ENCODE measurements around the gene MYH14.
"Not testable (repeated sequence)": the region's sequence is repeated elsewhere in the genome, so short reads cannot be mapped to it uniquely, and the experiment has no call there.

Gene MYH14

DNA sequence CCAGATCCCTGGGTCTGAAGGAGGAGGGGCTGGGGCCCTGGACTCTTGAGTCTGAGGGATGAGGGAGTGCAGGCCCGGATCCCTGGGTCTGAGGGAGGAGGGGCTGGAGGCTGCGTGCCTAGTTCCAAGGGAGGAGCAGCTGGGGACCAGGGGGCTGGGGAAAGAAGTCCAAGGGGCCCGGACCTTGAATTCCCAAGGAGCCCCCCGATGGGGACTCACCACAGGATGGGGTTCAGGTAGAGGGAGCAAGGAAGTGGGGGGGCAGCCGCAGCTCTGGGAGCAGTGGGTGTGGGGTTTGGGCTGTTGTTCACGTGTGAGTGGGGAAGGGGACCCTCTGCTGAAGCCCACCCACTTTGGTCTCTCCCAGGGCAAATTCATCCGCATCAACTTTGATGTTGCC is 23.1 kb downstream of the MYH14 start:
- no peak for DNase-seq (ENCODE audit: low spot score)

DNA sequence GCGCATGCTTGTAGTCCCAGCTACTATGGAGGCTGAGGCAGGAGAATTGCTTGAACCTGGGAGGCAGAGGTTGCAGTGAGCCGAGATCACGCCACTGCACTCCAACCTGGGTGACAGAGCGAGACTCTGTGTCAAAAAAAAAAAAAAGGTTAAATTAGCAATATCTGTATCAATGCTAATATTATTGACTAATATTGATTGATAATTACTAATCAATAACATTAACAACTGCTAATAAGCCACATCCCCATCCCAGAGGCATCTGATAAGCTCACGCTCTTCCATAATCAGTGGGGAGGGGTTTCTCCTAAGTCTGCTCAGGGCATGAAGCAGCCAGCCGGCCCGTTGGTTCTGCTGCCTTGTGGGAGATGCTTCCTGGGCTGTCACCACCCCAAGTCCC is 24.7 kb downstream of the MYH14 start:
- not testable (repeated sequence) for DNase-seq (ENCODE audit: low spot score)

DNA sequence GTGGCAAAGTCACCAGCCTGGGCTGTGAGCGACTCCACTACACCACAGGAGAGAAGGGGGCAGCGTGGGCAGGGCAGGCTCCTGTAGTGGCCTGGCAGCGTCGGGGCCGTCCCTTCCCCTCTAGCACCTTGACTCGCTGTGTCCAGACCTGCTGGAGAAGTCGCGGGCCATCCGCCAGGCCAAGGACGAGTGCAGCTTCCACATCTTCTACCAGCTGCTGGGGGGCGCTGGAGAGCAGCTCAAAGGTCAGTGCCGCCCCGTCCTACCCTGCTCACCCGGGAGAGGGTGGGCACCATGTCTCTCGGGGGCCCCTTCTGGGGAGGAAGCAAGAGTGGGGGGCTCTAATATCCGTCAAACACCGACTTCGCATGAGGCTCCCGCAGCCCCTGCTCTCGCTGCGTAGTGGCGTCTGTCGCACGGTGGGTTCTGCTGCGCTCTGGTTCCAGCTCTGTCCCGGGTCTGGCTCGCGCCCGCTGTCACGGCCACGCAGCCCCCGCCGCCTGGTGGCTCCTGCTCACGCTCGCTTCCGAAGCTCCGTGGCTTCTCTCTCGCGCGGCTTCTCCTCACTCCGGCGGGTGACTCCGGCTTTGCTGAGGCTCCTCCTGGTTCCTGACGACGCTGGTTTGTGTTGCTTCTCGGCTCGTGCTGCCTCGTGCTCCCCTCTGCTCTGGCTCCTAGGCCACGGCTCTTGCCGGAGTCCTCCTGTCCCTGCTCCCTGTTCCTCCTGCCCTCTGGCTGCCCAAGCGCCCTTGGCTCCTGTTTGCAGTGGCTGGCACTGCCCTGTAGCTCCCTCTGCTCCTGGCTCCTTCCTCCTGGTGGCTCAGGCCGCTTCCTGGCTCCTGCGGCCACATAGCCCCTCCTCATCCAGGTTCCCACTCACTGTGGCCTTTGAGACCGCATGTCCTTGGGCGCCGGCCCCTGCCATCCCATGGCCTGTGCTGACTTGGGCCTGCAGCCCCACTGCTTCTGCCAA is 27.2 kb downstream of the MYH14 start:
- no peak for DNase-seq (ENCODE audit: low spot score)

DNA sequence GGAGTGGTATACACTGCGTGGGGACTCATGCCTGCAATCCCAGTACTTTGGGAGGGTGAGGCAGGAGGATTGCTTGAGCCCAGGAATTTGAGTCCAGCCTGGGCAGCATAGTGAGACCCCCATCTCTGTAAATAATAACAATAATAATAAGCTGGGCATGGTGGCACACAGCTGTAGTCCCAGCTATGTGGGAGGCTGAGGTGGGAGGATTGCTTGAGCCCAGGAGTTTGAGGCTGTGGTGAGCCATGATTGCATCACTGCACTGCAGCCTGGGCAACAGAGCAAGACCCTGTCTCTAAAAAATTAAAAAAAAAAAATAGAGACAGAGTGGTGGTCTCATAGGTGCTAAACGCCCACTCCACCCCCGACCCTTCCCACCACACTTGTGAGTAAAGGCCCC is 28.0 kb downstream of the MYH14 start:
- not testable (repeated sequence) for DNase-seq (ENCODE audit: low spot score)

DNA sequence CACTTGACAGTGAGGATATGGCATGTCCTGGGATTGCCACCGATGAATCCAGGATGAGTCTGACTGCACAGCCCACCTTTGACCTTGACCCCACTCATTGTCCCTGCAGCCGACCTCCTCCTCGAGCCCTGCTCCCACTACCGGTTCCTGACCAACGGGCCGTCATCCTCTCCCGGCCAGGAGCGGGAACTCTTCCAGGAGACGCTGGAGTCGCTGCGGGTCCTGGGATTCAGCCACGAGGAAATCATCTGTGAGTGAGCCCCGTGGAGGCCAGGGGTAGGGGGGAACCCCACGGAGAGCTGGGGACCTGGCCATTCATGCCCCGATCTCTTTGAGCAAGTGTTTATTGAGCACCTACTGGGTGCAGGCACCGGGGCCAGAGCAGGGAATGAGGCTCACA is 28.4 kb downstream of the MYH14 start:
- no peak for DNase-seq (ENCODE audit: low spot score)

DNA sequence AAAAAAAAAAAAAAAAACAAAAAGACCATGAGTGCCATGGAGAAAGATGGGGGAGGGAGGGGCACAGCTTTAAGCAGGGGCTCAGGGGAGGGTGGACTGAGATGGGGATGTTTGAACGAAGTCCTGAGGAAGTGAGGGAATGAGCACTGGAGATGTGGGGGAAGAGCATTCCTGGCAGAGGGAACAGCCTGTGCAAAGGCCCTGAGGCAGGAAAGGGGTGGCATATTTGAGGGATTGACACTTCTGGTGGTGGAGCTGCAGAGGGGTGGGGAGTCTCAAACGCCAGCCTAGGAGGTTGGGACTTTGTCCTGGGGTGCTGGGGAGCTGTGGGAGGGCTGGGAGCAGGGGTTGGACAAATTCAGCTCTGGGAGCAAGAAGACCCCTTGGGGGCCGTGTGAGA is 29.2 kb downstream of the MYH14 start:
- no peak for DNase-seq (ENCODE audit: low spot score)

DNA sequence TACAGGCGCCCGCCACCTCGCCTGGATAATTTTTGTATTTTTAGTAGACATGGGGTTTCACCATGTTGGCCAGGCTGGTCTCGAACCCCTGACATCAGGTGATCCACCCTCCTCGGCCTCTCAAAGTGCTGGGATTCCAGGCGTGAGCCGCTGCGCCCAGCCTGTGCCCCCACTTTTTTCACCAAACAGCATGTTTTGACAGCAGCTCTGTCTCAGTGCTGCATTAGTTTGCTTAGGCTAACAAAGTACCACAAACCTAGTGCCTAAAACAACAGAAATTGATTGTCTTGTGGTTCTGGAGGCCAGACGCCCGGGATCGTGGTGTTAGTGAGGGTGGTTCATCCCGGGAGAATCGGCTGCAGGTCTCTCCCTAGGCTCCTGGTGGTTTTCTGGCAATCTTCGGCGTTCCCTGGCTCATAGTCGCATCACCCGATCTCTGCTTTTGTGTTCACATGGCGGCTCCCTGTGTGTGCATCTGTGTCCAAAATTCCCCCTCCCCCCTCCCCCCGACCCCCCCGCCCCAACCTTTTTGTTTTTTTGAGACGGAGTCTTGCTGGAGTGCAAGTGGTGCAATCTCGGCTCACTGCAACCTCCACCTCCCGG is 30.0 kb downstream of the MYH14 start:
- DNase-seq (ENCODE audit: low spot score), result no peak

DNA sequence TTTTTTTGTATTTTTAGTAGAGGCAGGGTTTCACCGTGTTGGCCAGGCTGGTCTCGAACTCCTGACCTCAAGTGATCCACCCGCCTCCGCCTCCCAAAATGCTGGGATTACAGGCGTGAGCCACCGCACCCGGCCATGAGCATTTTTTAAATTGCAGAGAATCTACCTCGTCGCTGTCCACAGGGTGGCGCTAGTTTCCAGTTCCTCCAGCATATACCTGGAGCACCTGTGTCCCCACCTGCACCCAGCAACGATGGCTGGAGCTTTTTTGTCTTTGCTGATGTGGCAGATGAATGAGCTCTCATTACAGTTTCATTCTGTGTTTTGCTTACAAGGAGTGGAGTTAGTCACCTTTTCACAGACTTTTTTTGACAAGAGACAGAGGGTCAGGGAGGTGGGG is 34.1 kb downstream of the MYH14 start:
- not testable (repeated sequence) for DNase-seq (ENCODE audit: low spot score)

DNA sequence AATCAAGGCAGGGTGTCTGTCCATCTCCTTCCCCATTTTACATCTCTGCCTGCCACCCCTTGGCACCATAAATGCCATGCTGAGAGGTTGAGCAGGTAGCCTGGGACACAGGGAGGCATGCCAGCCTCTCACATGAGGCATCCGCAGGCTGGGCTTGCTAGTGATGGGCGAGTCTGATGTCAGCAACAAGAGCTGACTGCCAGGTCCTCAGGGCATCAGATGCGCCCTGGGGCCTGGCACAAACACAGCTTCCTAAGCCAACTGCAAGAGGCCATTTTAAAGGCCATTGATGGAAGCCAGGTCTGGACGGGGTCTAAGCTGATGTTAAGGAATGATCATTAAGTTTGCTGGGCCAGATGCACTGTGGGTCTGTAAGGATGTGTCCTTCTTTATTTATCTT is 34.6 kb downstream of the MYH14 start:
- DNase-seq (ENCODE audit: low spot score), result no peak

DNA sequence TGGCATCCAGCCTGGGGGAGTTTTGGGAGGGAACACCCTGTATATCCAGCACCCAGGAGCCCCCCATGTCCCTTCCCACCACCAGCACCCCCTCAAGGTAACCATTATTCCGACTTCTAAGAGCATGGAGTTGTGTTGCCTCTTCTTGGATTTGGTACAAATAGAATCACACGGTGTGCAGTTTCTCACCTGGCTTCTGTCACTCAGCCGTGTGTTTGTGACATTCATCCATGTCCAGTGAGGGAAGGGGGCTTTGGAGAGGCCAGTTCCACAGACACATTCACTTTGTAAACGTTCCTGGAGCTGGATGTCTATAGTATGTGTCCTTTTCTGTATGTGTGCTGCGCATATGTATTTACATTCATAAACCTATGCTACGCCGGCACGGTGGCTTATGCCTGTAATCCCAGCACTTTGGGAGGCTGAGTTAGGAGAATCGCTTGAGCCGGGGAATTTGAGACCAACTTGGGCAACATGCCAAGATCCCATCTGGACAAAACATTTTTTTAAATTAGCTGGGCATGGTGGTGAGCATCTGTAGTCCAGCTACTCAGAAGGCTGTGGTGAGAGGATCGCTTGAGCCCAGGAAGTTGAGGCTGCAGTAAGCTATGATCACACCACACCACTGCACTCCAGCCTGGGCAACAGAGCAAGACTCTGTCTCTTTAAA is 36.6 kb downstream of the MYH14 start:
- no peak for DNase-seq (ENCODE audit: low spot score)

DNA sequence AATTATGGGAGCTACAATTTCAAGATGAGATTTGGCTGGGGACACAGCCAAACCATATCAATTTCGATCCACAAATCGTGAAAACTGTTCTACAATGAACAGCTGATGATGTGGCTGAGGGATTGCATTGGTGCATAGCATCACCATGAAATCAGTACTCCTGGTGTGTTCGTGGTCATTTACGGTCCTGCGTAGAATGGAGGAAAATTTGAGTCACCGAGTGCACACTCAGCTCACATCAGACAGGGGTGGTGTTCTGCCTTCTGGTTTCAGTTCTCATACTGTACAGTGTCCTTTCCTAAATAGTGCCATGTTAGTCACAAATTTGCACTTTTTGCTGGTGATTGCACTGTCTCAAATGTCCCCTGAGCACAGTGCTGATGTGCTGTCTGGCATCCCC is 39.2 kb downstream of the MYH14 start:
- DNase-seq (ENCODE audit: low spot score), result peak; percentile 77

DNA sequence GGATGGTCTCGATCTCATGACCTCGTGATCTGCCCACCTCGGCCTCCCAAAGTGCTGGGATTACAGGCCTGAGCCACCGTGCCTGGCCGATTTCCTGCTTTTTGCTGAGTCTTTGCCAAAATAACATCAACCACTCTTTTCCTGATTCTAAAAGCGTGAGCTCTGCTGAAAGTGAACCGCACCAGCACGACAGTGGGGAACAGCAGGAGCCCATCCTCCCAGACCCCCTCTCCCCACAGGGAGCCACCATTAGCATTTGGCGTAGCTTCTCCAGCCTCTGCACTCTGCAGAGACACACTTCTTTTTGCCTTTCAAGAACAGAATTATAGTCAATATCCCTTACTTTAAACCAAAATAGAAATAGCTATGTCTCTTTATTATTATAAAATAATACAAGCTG is 41.3 kb downstream of the MYH14 start:
- DNase-seq (ENCODE audit: low spot score), result no peak

DNA sequence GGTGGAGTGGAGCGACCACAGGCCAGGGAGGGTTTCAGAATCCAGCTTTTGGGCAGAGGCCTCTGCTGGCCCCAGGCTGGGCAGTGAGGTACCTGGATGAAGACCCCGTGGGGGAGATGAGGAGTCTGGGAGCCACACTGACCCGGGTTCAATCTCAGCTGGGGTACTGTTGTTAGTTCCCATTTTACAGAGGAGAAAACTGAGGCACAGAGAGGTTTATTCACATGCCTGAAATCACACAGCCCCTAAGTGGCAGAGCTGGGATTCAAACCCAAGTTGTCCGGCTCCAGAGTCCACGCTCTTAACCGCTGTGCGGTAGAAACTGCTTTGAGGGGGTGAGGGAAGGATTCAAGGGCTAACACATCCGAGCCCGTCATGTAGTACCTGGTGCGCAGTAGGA is 45.0 kb downstream of the MYH14 start:
- no peak for DNase-seq (ENCODE audit: low spot score)

DNA sequence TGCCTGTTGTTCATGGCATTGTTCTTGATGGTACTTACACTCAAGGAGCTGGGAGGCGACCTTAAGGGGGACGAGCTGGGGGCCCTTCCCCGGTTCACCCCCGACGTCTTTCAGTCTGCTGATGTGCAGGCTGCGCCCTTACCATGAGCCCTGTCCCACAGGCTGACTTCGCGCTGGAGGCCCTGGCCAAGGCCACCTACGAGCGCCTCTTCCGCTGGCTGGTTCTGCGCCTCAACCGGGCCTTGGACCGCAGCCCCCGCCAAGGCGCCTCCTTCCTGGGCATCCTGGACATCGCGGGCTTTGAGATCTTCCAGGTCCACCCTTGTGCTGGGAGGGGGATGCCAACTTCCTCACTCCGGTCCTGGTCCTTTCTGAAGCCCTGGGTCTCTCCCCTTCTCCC is 45.4 kb downstream of the MYH14 start:
- no peak for DNase-seq (ENCODE audit: low spot score)

DNA sequence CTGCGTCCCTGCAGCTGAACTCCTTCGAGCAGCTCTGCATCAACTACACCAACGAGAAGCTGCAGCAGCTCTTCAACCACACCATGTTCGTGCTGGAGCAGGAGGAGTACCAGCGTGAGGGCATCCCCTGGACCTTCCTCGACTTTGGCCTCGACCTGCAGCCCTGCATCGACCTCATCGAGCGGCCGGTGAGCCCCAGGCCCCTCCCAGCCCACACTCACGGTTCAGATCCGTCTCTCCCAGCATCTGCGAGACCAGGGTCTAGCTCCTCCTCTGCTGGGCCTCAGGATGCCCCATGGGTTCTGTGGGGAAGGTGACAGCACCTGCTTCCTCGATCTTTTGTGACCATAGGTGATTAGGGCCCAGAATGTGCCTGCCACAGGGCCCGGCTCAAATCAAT is 46.2 kb downstream of the MYH14 start:
- no peak for DNase-seq (ENCODE audit: low spot score)

DNA sequence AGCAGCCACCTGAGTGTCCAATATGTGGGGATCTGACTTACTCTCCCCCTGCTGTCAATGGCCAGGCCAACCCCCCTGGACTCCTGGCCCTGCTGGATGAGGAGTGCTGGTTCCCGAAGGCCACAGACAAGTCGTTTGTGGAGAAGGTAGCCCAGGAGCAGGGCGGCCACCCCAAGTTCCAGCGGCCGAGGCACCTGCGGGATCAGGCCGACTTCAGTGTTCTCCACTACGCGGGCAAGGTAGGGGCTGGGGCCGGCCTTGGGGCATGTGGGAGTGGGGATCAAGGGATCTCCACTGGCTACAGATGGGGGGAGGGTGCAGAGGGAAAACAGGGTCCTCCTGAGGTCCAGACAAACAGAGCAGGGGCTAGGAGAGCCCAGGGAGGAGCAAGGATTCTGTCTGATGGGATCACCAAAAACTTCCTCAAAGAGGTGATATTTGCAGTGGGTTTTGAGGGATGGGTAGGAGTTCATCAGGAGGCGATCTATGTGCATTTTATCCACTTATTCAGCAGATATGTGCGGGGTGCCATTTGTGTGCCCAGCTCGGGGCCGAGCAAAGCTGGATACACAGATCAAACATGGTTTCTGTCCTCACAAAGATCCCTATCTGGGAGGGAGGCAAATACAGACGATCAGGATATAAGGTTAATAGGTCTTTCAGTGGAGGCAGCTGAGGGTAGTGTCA is 47.2 kb downstream of the MYH14 start:
- DNase-seq (ENCODE audit: low spot score), result no peak

DNA sequence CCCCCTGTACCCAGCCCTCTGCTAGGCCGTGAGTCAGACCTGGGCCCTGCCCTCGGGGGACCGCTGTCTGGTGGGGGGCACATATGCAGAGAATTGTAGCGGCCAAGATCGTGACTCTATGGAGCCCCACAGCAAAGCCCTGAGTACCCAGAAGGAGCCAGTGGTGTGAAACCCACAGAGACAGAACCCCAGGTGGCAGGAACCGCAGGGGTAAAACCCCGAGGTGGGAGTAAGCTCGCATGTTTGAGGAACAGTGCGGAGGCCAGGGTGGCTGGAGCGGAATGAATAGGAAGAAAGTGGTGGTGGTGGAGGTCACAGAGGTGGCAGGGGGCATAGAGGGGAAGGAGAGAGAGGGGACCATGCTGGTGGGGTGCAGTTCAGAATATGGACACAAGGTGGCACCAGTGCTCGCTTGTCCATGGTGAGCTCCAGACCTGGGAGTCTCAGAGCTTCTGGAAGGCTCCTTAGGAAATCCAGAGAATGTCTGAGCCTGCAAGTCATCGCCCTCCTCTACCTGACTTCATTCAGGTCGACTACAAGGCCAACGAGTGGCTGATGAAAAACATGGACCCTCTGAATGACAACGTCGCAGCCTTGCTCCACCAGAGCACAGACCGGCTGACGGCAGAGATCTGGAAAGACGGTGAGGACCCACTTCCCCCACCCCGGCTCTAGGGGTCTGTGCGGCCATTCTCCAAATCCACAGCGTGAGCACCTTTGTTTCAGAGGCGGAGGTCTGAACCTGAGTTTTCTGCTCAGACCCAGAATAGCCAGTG is 48.9 kb downstream of the MYH14 start:
- DNase-seq (ENCODE audit: low spot score), result peak; percentile 31

DNA sequence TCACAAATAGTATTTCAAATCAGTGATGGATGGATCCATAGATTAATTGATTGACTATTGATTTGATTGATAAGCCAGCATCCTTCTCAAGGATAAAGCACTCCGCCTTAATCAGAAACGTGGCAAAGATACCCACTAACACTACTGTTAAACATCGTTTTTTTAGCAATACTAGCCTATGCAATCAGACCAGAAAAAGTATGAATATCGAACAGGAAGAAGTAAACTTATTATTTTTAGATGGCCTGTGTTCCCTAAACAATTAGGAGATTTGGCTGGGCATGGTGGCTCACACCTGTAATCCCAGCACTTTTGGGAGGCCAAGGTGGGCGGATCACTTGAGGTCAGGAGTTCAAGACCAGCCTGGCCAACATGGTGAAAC is 49.5 kb downstream of the MYH14 start:
- no peak for DNase-seq (ENCODE audit: low spot score)

DNA sequence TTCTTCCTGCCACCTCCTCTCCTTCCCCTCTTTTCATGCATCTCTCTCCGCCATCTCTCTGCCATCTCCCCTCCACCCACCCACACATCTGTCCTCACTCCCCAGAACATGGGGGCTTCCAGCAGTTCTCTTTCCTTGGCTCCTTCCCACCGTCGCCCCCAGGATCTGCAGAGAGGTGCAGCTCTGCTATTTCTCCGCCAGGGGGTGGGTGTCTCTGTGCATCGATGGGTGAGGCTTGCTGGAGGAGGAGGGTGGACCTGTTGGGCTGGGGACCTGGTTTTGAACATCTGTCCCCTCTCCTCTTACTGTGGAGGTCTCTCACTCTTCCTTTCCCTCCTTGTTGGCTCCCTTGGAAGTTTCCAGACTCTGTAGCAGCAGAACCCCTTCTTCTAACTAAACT is 51.7 kb downstream of the MYH14 start:
- DNase-seq (ENCODE audit: low spot score), result no peak

DNA sequence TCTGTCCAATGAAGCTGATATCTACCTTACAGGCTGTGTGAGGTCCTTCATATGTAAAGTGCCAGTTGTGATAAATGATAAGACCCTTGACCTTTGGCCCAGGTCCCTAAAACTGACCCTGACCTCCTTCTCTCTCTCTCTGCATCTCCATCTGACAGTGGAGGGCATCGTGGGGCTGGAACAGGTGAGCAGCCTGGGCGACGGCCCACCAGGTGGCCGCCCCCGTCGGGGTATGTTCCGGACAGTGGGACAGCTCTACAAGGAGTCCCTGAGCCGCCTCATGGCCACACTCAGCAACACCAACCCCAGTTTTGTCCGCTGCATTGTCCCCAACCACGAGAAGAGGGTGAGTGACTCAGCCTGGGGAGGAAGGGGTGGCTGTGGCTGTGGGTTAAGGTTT is 53.7 kb downstream of the MYH14 start:
- DNase-seq (ENCODE audit: low spot score), result no peak

DNA sequence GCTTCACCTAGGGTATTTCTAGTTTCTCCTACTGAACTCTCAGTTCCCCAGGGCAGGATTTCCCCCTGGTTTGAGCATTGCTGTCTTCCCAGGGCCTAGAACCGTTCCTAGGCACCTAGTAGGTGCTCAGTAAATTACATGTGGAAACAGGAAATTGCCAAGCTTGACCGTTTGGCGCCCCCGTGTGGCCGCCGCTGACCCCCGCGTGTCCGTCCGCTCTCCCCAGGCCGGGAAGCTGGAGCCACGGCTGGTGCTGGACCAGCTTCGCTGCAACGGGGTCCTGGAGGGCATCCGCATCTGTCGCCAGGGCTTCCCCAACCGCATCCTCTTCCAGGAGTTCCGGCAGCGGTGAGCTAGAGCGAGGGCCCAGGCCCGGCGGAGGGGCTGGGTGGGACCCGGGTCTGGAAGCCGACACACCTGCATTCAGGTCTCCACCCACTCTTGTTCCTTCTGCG is 55.5 kb downstream of the MYH14 start:
- DNase-seq (ENCODE audit: low spot score), result peak; percentile 24

Data from RKO (cell line).